WTC11 (cell line): Measurements from ENCODE around the gene SRXN1.

ENCODE experiments used
- RELA ChIP-seq: sonication (generic); formaldehyde crosslinking; IDR thresholded peaks from 2 replicates; pipeline ENCODE4 v1.8.1; 2022; ENCODE audit warnings: missing genetic modification reagents, mild to moderate bottlenecking, borderline replicate concordance
- TF ChIP-seq, protein P1 (sequence below): fragments of 200-600 bp; IDR thresholded peaks from 2 replicates; pipeline ENCODE4 v1.8.0; 2022; ENCODE audit warnings: antibody characterized with exemption

- TF ChIP-seq, protein P1, sequence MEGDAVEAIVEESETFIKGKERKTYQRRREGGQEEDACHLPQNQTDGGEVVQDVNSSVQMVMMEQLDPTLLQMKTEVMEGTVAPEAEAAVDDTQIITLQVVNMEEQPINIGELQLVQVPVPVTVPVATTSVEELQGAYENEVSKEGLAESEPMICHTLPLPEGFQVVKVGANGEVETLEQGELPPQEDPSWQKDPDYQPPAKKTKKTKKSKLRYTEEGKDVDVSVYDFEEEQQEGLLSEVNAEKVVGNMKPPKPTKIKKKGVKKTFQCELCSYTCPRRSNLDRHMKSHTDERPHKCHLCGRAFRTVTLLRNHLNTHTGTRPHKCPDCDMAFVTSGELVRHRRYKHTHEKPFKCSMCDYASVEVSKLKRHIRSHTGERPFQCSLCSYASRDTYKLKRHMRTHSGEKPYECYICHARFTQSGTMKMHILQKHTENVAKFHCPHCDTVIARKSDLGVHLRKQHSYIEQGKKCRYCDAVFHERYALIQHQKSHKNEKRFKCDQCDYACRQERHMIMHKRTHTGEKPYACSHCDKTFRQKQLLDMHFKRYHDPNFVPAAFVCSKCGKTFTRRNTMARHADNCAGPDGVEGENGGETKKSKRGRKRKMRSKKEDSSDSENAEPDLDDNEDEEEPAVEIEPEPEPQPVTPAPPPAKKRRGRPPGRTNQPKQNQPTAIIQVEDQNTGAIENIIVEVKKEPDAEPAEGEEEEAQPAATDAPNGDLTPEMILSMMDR = no peak
- no peak for TF ChIP-seq RELA (CRISPR knock-in tag)
Measured at GRCh38 chr20:644692-645317, 8.2 kb downstream of the SRXN1 start.
